A204.1 (cell line): ENCODE results near the gene MGST2.
A peak's percentile ranks its signal among the peaks of the same experiment; 100 is the strongest.
"Not testable (repeated sequence)": the region's sequence is repeated elsewhere in the genome, so short reads cannot be mapped to it uniquely, and the experiment has no call there.

ENCODE experiments used
- FAIRE-seq: peaks from 2 replicates; lab custom pipeline; 2012; peaks lifted over from hg19 to GRCh38; lab: Jason Lieb, UNC

The MGST2 gene

DNA sequence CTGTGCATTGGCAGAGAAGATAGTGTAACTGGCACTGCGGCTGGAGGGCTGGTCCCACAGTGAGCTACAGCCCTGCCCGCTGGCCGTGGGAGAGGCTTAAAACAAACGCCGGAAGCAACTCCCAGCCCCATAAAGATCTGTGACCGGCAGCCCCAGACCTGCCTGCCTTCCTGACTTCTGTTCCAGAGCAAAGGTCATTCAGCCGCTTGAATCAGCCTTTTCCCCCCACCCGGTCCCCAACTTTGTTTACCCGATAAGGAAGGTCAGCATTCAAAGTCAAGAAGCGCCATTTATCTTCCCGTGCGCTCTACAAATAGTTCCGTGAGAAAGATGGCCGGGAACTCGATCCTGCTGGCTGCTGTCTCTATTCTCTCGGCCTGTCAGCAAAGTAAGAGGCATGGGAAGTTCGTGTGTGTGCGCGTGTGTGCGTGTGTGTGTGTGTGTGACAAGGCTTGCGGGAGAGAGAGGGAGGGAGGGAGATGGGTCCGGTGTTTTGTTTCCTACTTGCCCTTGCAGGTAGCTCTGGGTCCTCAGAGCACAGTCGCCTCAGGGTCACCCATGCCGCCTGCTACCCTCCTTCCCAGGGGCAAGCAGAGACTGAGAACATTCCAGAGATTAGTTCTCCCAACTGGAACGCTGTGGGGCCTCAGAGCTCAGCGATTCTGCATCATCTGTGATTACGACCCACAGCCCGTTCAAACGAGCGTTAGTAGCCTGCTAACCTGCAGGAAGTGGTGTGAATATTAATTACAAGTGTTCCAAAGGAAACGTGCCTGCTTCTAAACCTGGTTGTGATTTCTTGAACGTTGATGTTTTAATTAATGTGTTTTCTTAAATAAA is at the start of gene MGST2:
Gene MGST2, plus strand, starts transcription at position 130 of the 840 bp plus-strand sequence. Its CDS starts 201 bp downstream, at position 331.
- FAIRE-seq, result no peak

DNA sequence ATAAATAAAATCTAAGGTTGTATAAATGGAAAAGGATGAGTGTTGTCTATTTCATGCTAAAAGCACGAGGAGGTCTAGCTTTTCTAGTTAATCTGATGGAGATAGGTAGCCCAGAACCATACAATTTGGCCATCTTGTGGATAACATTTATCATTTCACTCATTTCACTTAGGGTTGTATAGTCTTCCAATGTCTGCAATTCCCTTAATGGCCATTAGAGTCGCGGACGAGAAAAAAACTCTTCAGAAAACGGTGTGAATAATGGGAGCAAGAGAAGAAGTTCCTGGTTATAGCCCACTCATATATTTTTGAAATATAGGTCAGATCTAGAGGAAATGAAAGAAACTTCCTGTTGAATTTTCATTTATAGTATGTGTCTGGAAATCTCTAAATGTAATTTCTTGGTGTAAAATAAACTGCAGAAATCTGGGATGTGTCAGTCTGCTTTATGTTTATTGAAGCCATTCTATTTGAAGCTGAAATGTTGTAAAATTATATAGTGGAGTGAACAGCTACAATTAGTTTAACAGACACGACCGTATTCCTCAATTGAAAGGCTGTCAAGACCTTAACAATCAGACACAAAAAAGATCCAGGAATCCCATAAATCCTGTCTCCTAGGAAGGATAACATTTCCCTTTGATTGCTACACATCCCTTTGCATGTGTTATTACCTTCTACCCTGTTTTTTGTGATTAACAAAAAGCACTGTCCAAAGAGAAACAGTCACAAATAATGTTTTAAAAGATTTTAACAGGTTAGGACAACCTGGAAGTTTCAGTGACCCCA is 47.7 kb upstream of the MGST2 start:
- FAIRE-seq, result peak; percentile 35

DNA sequence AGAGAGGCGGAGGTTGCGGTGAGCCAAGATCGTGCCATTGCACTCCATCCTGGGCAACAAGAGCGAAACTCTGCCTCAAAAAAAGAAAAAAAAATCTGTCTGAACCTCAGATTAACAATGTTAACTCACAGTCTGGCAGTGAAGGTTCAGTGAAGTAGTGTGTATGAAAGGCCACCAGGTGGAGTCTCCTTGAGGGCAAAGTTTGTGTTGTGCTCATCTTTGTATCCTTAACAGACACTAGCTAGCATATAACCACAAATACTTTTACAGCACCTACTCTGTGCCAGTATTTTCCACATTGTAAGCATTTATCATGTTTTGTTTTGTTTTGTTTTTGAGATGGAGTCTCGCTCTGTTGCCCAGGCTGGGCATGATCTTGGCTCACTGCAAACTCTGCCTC is 46.0 kb upstream of the MGST2 start:
- FAIRE-seq, result no peak

DNA sequence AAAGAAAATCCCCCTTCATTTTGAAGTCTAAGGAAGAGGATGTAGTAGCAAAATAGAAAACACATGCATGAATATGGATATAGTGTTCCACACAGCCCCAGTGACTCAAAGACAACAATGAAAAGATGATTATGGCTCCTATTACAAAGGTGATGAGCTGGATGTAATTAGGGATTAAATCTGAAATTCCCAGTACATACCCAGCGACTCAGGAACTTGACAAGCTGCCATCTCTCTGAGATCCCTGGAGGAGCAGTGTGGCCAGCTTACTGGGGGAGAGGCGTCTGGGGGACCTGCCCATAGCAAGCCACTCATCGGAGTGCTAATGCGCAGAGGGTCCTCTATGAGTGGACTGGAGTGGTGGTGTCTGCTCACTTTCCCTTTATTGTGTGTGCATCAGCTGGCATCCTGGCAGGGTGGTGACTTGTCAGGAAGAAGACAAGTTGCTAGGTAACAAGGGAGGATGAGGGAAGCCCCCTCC is 42.7 kb upstream of the MGST2 start:
- no peak for FAIRE-seq

DNA sequence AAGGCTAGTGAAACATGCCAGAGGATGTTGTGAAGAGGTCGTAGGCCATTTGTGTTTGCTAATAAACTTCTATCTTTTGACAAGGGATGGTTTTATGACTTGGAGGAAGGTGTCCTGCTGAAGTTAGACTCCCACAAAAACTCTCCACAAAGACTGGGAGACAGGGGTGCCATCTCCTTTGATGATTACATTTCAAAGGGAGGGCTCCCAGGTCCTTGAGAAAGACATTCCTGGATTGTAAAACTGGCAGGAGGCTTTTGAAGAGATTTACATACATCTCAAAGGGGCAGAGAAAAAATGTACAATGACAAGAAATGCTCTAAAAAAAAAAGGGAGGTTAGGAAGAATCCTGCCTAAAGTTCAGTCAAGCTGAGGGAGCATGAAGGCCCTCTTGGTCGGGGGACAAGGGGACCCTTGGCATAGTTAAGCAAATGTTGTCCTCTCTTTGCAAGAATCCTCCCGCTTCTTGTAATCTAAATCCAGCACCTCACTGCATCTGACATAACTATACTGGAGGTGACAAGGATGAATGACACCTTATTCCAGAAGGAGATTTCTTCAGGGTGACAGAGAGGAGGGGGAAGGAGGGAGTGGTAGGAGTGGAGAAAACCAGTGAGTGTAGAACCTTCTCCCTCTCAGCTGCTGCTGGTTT is 41.1 kb upstream of the MGST2 start:
- FAIRE-seq, result no peak

DNA sequence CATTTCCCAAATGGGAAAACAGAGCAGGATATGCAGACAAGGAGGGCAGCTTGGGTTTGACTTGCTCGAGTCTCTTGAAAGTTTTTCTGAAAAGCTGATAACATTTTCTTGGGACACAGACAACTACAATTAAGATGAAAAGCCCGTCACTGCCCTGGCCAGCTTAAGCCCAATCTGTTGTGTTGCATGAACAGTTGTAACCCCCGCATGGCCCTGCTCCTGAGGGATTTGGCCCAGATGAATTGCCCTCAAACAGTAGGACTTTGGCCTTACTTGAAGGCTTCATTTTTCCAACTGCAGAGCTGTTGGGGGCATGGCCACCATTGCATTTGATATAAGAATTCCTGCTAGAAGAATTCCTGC is 40.5 kb upstream of the MGST2 start:
- FAIRE-seq, result no peak

DNA sequence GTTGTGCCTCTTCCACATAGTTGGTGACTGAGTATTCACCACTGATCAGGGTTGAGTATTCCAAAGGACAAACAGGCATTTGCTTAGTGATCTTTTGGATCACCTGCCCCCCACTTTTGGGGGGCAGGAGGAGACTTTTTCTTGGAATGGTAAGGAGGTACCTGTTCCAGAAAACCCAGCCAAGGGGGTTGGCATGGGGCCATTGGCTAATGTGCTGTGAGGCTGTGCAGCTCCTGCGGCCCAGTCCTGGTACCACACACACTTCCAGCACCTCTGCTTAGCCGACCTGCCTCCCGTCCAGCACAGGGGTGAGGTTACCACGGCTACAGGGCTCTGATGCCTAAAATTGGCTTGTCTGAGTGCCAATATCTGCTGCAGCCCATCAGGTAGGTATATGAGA is 40.1 kb upstream of the MGST2 start:
- no peak for FAIRE-seq

DNA sequence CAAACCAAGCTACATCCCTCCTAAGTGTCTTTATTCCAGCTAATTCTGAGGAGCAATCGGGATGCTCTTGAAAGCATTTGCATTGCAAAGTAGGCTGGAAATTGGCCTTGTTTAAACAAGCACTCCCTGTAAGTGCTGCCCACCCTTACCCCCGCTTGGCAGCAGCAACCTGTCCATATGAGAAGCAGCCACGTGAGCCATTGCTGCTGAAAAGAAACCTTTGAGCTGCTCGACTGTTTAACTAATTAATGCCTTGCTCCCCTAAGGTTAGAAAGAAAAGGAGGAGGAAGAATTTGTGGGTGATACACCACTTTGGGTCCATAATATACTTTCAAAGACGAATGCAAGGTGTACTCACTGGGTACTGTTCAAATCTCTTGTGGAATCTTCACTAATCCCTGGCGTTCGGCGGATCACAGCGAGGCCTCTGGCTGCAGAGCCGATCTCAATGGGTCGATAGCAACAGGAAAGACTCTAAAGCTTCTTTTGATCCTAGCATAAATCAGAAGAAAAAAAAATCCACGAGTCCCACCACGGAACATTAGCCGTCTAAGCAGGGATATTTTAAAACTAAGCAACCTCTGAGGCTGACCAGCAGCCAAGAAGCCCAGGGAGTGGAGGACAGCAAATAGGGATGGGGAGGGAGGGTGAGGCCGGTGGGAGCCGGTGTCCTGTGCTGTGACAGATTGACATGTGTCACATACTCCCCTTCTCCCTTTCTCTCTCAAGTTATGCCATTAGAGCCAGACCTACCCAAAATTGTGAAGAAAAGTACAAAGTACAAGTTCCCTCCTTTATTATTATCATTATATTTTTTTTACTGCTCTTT is 37.2 kb upstream of the MGST2 start:
- FAIRE-seq, result no peak

DNA sequence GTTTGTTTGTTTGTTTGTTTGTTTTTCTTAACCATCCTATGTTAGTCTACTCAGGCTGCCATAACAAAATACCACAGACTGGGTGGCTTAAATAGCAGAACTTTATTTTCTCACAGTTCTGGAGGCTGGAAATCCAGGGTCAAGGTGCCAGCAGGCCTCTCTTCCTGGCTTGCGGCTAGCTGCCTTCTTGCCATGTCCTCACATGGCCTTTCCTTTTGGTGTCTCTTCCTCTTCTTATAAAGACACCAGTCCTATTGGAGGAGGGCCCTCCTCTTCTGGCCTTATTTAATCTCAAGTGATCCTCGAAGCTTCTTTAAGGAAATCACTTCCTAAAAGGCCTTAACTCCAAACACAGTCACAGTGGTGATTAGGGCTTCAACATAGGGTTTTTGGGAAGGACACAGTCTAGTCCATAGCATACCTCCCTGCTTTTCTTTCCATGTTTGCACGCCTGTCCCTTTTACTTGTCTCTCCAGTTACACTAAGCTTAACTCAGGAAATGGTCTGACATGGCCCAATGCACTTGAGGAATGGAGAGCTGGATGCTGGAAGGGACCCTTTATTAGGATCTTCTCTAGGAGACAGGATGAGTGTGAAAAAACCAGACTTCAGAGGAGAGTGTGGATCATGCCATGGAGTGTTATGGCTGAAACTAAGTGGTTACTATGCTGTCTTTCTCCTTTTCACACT is 36.0 kb upstream of the MGST2 start:
- no peak for FAIRE-seq

DNA sequence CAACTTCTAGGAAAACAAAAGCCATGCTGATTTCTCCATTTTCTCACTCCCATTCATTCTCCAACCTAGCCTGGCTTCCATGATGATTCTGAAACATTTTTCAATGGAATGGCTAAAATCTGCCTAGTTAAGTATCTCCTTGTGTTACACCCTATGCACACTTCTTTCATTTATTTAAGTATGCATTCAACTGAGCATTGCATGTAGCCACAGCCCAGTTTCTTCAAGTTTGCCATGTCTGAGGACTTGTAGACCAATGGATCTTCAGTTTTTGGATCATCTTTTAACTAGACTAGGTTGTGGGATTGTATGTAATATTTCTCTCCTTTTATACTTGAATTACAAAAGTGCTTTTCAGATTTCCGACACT is 35.5 kb upstream of the MGST2 start:
- no peak for FAIRE-seq

DNA sequence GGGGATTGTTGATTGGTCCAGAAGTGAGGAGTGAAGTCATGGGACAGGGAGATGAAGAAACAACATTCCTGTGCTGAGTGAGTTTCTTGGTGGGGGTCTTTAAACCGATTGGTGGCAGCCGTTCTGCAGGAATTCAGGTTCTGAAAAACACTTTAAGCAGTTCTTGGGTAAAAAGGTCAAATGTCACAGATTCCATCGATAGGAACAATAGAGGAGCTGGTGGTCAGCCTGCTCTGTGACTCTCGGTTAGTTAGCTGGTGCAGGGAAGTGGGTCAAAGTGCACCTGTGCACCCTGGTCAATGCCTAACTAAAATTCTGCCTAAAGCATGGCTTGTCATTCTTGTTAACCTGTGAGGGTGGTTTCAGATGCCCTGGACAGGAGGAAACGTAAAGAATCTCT is 34.6 kb upstream of the MGST2 start:
- FAIRE-seq, result no peak

DNA sequence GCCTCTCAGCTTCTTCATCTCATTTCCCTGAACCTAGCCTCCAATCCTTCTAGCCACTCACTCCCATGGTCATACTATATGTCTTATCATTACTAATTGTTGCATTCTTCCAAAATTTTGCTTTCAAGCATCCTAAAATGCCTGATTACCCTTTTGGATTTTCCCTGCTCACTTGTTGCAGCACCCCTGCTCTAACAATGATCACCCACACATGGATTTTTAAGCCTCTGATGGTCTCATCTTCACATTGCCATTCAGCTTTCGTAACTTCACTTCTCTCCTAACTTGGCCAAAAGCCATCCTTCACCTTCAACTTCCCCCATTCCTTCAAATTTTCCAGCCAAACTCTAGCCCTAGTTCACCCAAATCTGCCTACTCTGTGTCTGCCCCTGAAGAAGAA is 33.8 kb upstream of the MGST2 start:
- no peak for FAIRE-seq

DNA sequence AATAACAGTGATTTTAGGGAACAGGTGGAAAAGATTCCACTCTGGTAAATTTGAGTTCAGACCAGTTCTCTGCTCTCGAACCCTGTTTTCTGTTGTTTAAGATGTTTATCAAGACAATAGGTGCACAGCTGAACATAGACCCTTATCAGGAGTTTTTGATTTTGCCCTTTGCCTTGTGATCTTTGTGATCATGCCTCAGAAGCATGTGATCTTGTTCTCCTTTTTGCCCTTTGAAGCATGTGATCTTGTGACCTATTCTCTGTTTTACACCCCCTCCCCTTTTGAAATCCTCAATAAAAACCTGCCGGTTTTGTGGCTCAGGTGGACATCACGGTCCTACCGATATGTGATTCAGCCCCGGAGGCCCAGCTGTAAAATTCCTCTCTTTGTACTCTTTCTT is 32.9 kb upstream of the MGST2 start:
- FAIRE-seq, result not testable (repeated sequence)

DNA sequence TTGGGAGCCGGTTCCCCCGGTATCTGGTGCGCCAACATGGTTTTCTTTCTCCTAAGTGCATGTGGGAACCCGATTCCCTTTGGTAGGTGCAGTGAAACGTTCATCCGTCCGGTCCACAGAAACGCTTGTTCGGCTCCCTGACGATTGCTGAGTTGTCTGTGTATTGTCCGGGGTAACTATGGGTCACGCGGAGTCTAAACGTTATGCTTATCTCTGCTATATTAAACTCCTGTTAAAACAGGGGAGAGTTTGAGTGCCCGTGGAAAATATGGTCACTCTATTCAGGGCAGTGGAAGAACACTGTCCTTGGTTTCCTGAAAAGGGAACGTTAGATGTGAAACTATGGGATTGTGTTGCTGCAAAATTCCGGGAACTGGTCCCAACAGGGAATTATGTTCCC is 32.4 kb upstream of the MGST2 start:
- no peak for FAIRE-seq

DNA sequence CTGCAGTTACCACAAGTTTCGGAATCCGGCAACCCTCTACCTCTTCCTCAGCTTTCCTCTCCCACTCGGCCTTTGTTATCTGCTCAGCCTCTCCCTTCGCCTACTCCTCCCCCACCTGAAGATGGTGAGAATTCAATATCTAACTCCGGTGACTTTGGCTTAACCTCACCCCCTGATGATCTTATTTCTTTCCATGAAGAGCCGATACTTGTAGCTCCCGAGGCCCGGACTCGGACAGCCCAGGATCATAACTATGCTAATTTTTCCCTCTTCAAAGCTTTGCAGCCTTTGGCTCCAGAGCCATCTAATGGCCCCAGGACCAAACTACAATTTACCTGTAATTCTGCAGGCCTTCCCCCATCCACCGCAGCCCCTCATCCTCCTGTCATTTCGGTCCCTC is 32.0 kb upstream of the MGST2 start:
- FAIRE-seq, result no peak

DNA sequence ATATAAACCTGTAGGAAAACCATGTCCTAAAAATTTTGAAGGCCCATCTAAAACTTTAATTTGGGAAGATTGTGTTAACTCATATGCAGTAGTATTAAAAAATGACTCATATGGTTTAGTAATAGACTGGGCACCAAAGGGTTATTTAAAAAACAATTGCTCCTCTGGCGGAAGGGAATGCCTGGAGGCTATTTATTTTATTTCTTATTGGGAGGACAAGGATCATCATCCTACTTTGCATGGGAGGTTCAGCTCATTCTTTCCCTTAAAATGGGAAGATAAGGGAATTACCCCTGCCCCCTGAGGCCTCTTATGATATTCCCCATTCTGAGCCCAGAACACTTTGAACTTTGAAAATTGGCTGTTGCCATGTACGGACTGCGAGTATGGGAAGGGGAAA is 29.7 kb upstream of the MGST2 start:
- no peak for FAIRE-seq

DNA sequence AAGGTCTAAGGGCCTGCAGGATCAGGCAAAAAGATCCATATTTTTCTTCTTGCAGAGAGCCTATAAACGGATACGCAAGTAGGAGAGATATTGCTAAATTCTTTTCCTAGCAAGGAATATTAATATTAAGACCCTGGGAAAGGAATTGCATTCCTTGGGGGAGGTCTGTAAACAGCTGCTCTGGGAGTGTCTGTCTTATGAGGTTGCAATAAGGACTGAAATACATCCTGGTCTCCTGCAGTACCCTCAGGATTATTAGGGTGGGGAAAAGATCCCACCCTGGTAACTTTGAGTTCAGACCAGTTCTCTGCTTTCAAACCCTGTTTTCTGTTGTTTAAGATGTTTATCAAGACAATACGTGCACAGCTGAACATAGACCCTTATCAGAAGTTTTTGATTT is 27.3 kb upstream of the MGST2 start:
- not testable (repeated sequence) for FAIRE-seq

DNA sequence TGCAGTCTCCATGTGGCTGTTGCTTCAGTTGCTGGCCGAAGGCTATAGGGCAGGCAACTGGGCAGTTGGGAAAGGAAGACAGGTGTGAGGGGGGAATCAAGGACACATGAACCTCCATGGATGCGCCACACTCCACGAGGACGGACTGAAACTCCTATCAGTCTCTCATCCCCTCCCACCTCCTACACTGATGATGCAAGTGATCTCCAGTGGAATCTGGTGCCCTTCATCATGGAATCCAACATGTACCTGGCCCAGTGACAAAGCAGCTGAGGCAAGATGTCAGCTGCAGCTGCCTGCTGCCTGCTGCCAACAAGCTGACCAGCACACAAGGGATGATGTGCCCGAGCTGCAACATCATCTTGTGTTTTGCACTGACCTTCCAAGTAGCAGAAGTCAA is 26.0 kb upstream of the MGST2 start:
- FAIRE-seq, result no peak

DNA sequence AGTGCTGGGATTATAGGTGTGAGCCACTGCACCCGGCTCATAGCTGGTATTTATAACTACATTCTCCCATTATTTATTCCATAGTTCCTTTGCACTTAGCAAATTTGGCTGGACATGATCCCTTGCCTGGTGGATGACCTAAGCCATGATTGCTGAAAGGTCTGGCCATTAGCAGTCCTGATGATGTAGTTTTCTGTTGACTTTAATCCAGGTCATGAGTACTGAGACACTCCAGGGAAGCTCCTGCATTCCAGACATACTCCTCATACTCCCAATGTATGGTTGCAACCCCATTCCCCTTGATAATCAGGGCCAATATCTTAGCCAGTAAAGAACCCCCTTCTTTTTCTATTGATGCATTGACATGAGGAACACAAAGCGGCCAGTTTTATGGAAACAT is 24.4 kb upstream of the MGST2 start:
- no peak for FAIRE-seq

DNA sequence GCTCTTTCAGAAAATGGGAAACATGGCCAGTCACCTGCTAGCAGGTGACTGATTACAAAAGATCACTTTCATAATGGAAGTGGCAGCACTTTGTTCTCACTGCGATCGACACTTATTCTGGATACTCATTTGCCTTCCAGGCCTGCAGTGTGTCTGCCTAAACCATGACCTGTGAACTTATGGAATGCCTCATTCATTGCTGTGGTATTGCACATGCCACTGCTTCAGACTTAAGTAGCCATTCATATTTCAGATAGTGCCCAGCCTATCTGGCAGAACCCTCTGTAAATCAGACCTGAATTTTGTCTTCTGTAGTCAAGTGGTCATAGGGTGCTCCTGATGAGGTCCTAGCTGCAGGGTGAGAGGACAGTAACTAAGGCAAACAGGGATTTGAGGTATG is 23.3 kb upstream of the MGST2 start:
- FAIRE-seq, result no peak

DNA sequence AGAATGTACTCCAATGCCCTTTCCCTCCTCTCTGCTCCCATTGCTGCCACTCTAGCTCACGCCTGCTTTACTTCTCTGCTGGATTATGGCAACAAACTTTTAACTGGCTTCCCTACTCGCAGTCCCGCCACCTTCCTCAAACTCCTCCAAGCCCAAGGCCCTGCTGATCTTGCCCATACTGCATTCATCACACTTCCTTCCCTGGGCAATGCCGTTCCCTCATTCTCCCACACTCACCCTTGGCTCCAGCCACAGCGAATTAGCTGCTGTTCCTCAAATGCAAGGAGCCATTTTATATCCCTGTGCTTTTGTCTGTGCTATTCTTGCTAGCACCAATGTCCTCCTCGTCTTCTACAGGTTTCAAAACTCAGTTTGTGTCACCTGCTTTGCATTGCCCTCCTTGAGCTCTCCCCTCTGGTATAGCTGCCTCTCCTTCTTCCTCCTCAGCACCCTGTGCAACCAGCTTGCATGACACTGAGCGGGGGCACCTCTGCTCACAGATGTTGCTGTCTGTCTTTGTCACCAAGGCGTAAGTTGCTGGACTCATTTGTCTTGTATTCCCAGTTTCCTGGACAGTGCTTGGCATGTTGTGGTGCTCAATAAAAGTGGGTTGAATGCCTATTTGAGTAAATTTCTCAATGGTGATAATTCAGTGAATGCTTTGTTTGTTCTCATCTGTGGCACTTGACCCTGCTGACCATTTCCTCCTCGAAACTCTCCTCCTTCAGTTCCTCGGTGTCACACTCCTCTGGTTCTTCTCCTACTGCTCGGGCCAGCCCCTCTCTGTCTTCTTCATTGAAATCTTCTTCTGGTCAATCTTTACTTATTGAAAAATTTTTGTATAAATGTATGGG is 22.4 kb upstream of the MGST2 start:
- FAIRE-seq, result no peak
